ENCODE data around the gene SDR42E2. TPM values are rescaled to one million over a fixed set of nuclear protein-coding genes. Genes with fewer than 3 reads are reported as not detected.
"Not testable (repeated sequence)": the region's sequence is repeated elsewhere in the genome, so short reads cannot be mapped to it uniquely, and the experiment has no call there.

Gene SDR42E2
- polyA plus RNA-seq, 1 donor: 0.06 TPM

- no peak for DNase-seq
- no peak overlapping the region for H3K27ac ChIP-seq (ENCODE audit: low read length)
- no peaks in the 10 kb centered on the region for H3K9me3 ChIP-seq (ENCODE audit: control insufficient read depth, low read depth, low read length)
- H3K4me1 ChIP-seq (ENCODE audit: control insufficient read depth, insufficient read depth, low read length): no peaks in the 10 kb centered on the region
- H3K4me3 ChIP-seq (ENCODE audit: low read length): no peak overlapping the region
- no peaks in the 10 kb centered on the region for H3K36me3 ChIP-seq (ENCODE audit: control insufficient read depth, insufficient read depth, low read length)
- peaks cover 32% of the 10 kb centered on the region for H3K27me3 ChIP-seq (ENCODE audit: control insufficient read depth, insufficient read depth, low read length)
Measured at GRCh38 chr16:22161401-22161800, 905 bp upstream of the SDR42E2 start.

GRCh38 chr16:22162656-22163009 is 327 bp downstream of the SDR42E2 start:
- Histone ChIP-seq H3K27ac (ENCODE audit: low read length) (no peak overlapping the region), H3K27me3 (ENCODE audit: control insufficient read depth, insufficient read depth, low read length) (peaks cover 32% of the 10 kb centered on the region), H3K9me3 (ENCODE audit: control insufficient read depth, low read depth, low read length) (no peaks in the 10 kb centered on the region), H3K36me3 (ENCODE audit: control insufficient read depth, insufficient read depth, low read length) (no peaks in the 10 kb centered on the region), H3K4me3 (ENCODE audit: low read length) (no peak overlapping the region), H3K4me1 (ENCODE audit: control insufficient read depth, insufficient read depth, low read length) (no peaks in the 10 kb centered on the region)
- DNase-seq: no peak
- 30% methylated on average over 2 of the region's 14 CpGs for WGBS (ENCODE audit: insufficient coverage, low lambda C conversion rate)

GRCh38 chr16:22163806-22164205 is 1.5 kb downstream of the SDR42E2 start:
- Histone ChIP-seq H3K27ac (ENCODE audit: low read length) (no peak overlapping the region), H3K4me3 (ENCODE audit: low read length) (no peak overlapping the region), H3K27me3 (ENCODE audit: control insufficient read depth, insufficient read depth, low read length) (peaks cover 32% of the 10 kb centered on the region), H3K9me3 (ENCODE audit: control insufficient read depth, low read depth, low read length) (no peaks in the 10 kb centered on the region), H3K36me3 (ENCODE audit: control insufficient read depth, insufficient read depth, low read length) (no peaks in the 10 kb centered on the region), H3K4me1 (ENCODE audit: control insufficient read depth, insufficient read depth, low read length) (no peaks in the 10 kb centered on the region)
- no CpG with 5 or more reads among the region's 6 CpGs for WGBS (ENCODE audit: insufficient coverage, low lambda C conversion rate)
- no peak for DNase-seq

GRCh38 chr16:22164482-22164881 is 2.2 kb downstream of the SDR42E2 start:
- WGBS (ENCODE audit: insufficient coverage, low lambda C conversion rate): no CpG with 5 or more reads among the region's 5 CpGs
- no peak for DNase-seq
- H3K36me3 ChIP-seq (ENCODE audit: control insufficient read depth, insufficient read depth, low read length): no peaks in the 10 kb centered on the region

GRCh38 chr16:22165508-22166285 is 3.4 kb downstream of the SDR42E2 start:
- H3K4me3 ChIP-seq (ENCODE audit: low read length): no peak overlapping the region
- no CpG with 5 or more reads among the region's 16 CpGs for WGBS (ENCODE audit: insufficient coverage, low lambda C conversion rate)
- H3K9me3 ChIP-seq (ENCODE audit: control insufficient read depth, low read depth, low read length): no peaks in the 10 kb centered on the region
- no peaks in the 10 kb centered on the region for H3K36me3 ChIP-seq (ENCODE audit: control insufficient read depth, insufficient read depth, low read length)
- H3K27me3 ChIP-seq (ENCODE audit: control insufficient read depth, insufficient read depth, low read length): peaks cover 22% of the 10 kb centered on the region
- H3K4me1 ChIP-seq (ENCODE audit: control insufficient read depth, insufficient read depth, low read length): no peaks in the 10 kb centered on the region
- DNase-seq: no peak
- no peak overlapping the region for H3K27ac ChIP-seq (ENCODE audit: low read length)

More at GRCh38 chr16:22164482-22164881, 2.2 kb downstream of the SDR42E2 start:
- H3K4me3 ChIP-seq (ENCODE audit: low read length): no peak overlapping the region
- H3K4me1 ChIP-seq (ENCODE audit: control insufficient read depth, insufficient read depth, low read length): no peaks in the 10 kb centered on the region
- no peak overlapping the region for H3K27ac ChIP-seq (ENCODE audit: low read length)
- H3K9me3 ChIP-seq (ENCODE audit: control insufficient read depth, low read depth, low read length): no peaks in the 10 kb centered on the region
- H3K27me3 ChIP-seq (ENCODE audit: control insufficient read depth, insufficient read depth, low read length): peaks cover 32% of the 10 kb centered on the region

GRCh38 chr16:22171953-22172352 is 9.6 kb downstream of the SDR42E2 start:
- Histone ChIP-seq H3K9me3 (ENCODE audit: control insufficient read depth, low read depth, low read length) (no peaks in the 10 kb centered on the region), H3K27me3 (ENCODE audit: control insufficient read depth, insufficient read depth, low read length) (no peaks in the 10 kb centered on the region)
- WGBS (ENCODE audit: insufficient coverage, low lambda C conversion rate): no CpG with 5 or more reads among the region's 6 CpGs

GRCh38 chr16:22172642-22173041 is 10.3 kb downstream of the SDR42E2 start:
- not testable (repeated sequence) for H3K4me3 ChIP-seq (ENCODE audit: low read length); H3K36me3 ChIP-seq (ENCODE audit: control insufficient read depth, insufficient read depth, low read length); DNase-seq; H3K9me3 ChIP-seq (ENCODE audit: control insufficient read depth, low read depth, low read length); H3K4me1 ChIP-seq (ENCODE audit: control insufficient read depth, insufficient read depth, low read length); H3K27me3 ChIP-seq (ENCODE audit: control insufficient read depth, insufficient read depth, low read length); H3K27ac ChIP-seq (ENCODE audit: low read length)
- WGBS (ENCODE audit: insufficient coverage, low lambda C conversion rate): no CpG with 5 or more reads among the region's 1 CpG

More at GRCh38 chr16:22171953-22172352, 9.6 kb downstream of the SDR42E2 start:
- no peak overlapping the region for H3K4me3 ChIP-seq (ENCODE audit: low read length)
- no peak for DNase-seq
- H3K4me1 ChIP-seq (ENCODE audit: control insufficient read depth, insufficient read depth, low read length): no peaks in the 10 kb centered on the region
- H3K27ac ChIP-seq (ENCODE audit: low read length): no peak overlapping the region
- no peaks in the 10 kb centered on the region for H3K36me3 ChIP-seq (ENCODE audit: control insufficient read depth, insufficient read depth, low read length)

GRCh38 chr16:22174642-22175041 is 12.3 kb downstream of the SDR42E2 start:
- Histone ChIP-seq H3K4me1 (ENCODE audit: control insufficient read depth, insufficient read depth, low read length) (no peaks in the 10 kb centered on the region), H3K27ac (ENCODE audit: low read length) (no peak overlapping the region), H3K36me3 (ENCODE audit: control insufficient read depth, insufficient read depth, low read length) (no peaks in the 10 kb centered on the region), H3K4me3 (ENCODE audit: low read length) (no peak overlapping the region), H3K9me3 (ENCODE audit: control insufficient read depth, low read depth, low read length) (no peaks in the 10 kb centered on the region), H3K27me3 (ENCODE audit: control insufficient read depth, insufficient read depth, low read length) (no peaks in the 10 kb centered on the region)
- no CpG with 5 or more reads among the region's 9 CpGs for WGBS (ENCODE audit: insufficient coverage, low lambda C conversion rate)
- DNase-seq: peak in 1 of 2 donors; percentile 26

- H3K27ac ChIP-seq (ENCODE audit: low read length): no peak overlapping the region
- no peaks in the 10 kb centered on the region for H3K9me3 ChIP-seq (ENCODE audit: control insufficient read depth, low read depth, low read length)
- H3K4me3 ChIP-seq (ENCODE audit: low read length): no peak overlapping the region
- no peaks in the 10 kb centered on the region for H3K27me3 ChIP-seq (ENCODE audit: control insufficient read depth, insufficient read depth, low read length)
- DNase-seq: no peak
- H3K36me3 ChIP-seq (ENCODE audit: control insufficient read depth, insufficient read depth, low read length): no peaks in the 10 kb centered on the region
- WGBS (ENCODE audit: insufficient coverage, low lambda C conversion rate): no CpG with 5 or more reads among the region's 18 CpGs
- no peaks in the 10 kb centered on the region for H3K4me1 ChIP-seq (ENCODE audit: control insufficient read depth, insufficient read depth, low read length)
Measured at GRCh38 chr16:22177968-22178930, 15.9 kb downstream of the SDR42E2 start.

- Histone ChIP-seq H3K36me3 (ENCODE audit: control insufficient read depth, insufficient read depth, low read length) (no peaks in the 10 kb centered on the region), H3K27me3 (ENCODE audit: control insufficient read depth, insufficient read depth, low read length) (no peaks in the 10 kb centered on the region), H3K4me1 (ENCODE audit: control insufficient read depth, insufficient read depth, low read length) (no peaks in the 10 kb centered on the region), H3K27ac (ENCODE audit: low read length) (no peak overlapping the region), H3K9me3 (ENCODE audit: control insufficient read depth, low read depth, low read length) (no peaks in the 10 kb centered on the region), H3K4me3 (ENCODE audit: low read length) (no peak overlapping the region)
- DNase-seq: no peak
- WGBS (ENCODE audit: insufficient coverage, low lambda C conversion rate): no CpG with 5 or more reads among the region's 11 CpGs
Measured at GRCh38 chr16:22181426-22181825, 19.1 kb downstream of the SDR42E2 start.
